G401.6 (cell line): Measurements from ENCODE around the gene AIF1.
"Not testable (repeated sequence)": the region's sequence is repeated elsewhere in the genome, so short reads cannot be mapped to it uniquely, and the experiment has no call there.

Experiments
- FAIRE-seq: peaks from 2 replicates; lab custom pipeline; 2012; peaks lifted over from hg19 to GRCh38; lab: Jason Lieb, UNC

AIF1 gene

DNA sequence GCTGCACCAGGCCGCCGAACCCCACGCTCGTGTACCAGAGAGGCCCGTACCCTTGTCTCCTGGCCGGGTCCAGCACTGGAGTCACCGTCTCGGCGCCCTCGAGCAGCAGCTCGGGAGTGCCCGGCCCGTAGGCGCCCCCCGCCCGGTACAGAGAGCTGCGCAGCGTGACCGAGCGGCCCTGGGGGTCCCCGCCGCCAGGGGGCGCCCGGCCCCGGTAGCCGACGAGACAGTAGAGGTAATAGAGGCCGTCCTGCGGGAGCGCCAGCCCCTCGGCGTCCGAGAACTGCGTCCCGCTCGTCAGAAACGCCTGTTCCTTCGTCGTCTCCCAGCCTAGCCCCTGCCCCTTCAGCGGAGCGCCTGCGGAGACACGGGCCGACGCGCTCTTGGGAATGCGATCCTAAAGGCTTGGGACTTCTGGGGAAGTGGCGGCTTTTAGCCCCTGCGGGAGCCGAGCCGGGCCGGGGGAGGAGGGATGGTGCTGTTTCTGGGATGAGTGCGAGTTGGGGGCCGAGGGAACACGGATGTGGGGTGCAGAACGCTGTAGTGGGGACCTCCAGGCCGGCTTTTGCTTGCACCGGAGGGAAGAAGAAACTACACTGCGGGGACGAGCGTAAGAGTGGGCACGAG is 34.1 kb upstream of the AIF1 start:
- FAIRE-seq = no peak

DNA sequence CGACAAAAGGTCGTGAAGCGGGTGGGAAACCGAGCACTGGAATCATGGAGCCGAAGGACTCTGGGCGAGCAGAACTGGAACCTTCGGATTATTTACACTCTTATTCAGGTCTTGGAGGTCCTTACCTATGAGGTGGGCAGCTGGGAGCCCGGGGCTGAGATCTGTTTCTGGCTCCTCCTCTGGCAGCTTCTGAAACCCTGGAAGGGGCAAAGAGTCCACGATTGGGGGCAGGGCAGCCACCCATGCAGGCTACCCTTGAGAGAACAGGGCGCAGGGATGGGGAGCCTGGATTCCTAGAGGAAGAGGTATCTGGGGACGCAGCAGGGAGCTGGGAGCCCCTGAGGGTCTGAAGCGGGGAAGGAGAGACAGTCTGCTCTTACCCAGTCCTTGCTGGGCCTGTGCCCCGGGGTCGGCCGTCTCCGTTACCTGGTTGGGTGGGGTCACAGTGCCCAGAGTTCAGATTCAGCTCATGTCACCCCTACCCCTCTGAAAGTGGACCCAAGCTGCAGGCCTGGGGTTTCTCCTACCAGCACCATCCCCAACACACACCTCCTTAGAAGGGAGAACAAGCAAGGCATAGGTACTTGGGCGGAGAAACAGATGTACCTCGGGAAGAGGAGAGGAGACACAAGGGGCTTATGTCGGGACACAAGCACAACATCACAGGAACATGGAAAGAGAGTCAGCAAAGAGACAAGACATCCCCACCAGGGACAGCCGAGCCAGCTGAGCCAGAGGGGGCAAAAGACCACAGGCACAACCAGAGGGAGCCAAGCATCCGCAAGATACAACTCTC is 33.4 kb upstream of the AIF1 start:
- FAIRE-seq = no peak

DNA sequence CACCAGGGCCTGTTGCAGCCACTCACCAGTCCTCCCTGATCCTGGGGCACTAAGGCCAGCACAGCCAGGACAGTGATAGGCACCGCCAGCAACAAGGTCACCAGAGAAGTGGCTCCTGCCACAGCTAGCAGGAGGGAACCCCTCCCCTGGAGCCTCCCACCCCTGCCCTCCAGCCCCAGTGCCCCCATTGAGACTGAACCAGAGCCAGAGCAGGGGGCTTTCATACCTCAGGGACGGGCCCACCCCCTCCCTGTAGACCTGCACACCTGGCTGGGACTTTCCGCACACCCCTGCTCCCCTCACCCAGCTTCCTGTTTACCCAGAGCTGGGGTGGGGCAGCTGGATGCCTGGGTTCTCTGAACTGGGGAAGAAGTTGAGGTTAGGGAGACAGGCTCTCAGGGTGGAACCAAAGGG is 32.8 kb upstream of the AIF1 start, which contains the start of gene LTB:
TSS of gene LTB (minus strand) at position 195 of the 414 bp plus-strand sequence. CDS start at position 188, 7 bp downstream.
- FAIRE-seq = no peak

DNA sequence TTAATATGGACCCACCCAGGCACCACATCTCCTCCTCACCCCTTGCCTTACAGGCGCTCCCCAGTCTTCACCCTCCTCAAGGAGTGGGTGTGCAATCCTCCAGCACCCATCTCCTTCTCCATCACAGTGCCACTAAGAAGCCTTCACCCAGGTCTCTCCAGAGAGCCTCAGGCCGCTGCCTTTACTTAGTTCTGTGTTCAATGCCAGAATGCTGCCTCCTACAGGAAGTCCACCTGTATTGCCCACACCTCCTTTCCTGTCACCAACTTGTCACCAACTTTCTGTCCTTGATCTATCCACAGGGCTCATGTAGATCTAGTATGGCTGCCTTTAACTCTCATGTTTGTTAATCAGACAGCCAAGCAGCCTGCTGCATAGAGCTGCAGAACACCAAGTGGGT is 29.5 kb upstream of the AIF1 start:
- no peak for FAIRE-seq

DNA sequence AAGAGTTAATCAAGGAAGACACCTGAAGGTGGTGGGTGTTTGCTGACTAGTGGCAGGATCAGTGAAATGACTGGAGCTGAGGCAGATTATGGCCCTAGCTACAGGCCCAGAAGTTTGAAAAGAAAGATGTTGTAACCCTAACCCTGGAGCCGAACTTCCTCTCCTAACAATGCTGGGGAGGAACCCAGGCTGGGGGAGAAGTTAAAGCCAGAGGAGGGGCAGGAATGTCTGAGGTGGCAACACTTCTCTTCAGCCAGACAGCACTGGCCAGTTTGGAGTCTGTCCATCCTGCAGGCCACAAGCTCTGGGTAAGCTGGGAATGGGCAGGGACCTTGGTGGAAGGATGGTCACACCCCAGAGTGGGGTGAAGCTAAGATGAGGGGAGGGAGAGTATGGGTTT is 29.0 kb upstream of the AIF1 start, which contains the start of gene LST1:
TSS of gene LST1 (plus strand) at position 270 of the 400 bp plus-strand sequence. CDS start 1,023 bp downstream, outside the sequence.
- no peak for FAIRE-seq

DNA sequence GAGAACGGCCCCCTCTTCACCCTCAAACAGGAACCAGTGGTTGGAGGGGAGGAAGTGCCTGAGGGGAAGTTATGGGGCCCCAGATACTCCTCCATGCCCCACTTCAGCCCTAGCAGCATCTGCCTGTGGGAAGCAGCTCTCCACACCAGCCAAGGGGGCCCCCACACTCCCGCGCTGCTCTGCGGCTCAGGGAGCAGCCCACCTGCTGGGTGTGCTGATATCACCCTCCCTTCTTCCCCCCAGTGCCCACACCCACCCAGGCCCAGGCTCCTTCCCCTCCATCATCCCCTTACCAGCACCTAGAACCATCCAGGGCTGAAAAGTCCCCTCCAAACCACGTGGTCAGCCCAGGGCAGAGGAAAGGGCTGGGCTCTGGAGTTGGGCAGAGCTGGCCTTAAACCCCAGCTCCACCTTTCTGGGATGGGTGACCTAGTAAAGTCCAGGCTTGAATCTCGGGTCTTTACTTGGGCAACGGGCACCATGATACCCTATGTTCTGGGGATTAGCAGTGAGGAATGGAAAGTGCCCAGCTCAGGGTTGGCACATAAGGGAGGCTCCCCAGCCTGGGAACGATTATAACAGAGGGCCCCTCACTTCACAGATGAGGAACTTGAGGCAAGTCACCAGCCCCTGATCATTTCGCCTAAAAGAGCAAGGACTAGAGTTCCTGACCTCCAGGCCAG is 28.3 kb upstream of the AIF1 start:
- no peak for FAIRE-seq

DNA sequence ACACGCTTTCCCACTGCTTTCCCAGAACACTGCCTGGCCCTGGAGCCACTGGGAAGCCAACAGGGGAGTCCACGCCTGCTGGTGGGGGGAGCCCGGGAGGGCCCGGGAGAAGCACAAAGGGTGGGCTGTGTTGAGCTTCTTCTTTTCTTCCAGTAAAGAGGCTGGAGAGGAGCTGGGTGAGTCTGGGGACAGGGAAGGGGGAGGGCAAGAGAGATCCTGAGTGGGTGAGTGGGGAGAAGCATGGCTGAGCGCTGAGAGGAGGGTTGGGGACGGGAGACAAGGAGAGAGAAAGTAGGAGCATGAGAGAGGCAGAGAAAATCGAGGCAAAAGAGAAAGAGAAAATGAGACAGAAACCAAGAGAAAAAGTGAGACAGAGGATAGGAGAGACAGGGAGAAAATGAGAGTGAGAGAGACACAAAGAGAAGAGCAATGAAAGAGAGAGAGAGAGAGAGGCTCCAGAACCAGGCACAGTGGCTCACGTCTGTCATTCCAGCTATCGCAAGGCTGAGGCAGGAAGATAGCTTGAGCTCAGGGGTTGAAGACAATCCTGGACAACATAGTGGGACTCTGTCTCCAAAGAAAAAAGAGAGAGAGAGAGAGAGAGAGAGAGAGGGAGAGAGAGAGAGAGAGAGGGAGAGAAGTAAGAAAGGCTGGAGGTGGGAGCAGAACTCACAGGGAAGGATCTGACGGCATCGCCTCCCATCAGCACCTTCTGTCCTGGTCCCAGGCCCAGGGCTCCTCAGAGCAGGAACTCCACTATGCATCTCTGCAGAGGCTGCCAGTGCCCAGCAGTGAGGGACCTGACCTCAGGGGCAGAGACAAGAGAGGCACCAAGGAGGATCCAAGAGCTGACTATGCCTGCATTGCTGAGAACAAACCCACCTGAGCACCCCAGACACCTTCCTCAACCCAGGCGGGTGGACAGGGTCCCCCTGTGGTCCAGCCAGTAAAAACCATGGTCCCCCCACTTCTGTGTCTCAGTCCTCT is 26.9 kb upstream of the AIF1 start:
- no peak for FAIRE-seq

DNA sequence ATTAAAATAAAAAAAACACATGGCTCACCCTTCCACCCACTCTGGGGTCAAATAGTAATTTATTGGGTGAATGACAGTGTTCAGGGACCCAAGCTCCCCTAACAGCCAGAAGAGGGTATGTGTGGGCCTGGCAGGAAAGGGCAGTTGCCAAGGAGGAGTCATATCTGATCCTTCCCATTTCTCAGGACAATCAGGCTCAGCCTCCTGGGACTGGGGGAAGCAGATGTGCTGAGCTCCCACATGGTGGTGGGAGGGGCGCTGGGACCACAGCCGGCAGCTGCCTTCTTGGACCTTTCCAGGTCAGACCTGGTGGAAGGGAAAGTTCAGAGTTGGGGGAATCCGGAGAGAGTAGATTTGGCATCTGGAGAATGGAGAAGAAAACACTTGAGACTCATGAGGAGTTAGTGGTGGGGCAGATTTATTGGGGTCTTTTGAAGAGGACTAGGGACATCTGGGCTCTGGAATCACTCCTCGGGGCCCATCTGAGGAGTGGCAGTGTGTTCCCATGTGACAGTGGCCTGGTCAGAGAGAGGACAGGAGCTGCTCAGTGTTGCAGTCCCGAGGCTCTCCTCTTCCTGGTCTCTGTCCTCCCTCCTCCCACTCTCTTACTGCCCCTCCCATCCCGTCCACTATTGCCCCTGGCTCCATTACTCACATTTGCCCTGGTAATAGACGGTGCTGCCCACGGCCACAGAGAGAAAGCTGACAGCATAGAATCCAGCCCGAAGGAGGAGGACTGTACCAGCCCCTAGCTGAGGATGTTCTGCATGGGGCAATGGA is 26.0 kb upstream of the AIF1 start:
- no peak for FAIRE-seq

DNA sequence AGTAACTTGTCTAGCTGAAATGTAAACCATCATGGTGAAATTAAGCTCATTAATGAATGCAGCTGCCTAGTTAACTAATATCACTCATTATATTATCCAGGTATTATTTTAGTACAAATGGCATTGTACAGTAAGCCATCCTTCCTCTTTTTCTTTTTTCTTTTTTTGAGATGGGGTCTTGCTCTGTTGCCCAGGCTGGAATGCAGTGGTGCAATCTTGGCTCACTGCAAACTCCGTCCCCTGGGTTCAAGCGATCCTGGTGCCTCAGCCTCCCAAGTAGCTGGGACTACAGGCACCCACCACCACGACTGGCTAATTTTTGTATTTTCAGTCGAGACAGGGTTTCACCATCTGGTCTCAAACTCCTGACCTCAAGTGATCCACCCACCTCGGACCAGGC is 24.3 kb upstream of the AIF1 start:
- FAIRE-seq = not testable (repeated sequence)

DNA sequence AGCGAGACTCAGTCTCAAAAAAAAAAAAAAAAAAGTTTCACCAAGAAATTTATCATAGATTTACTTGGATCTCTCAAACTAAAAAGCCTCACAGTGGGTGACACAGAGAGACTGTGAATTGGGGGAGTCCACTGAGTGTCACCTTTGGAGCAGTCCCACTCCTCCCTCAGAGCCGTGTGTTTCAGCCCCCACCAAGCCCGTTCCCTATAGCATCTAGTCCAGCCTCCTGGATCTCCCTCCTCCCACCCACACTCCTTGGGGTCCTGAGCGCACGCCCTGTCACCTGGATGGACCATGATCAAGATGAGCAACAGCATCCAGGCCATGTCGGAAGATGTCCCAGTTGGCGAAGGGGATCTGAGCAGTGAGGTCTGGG is 22.6 kb upstream of the AIF1 start:
- FAIRE-seq = no peak

DNA sequence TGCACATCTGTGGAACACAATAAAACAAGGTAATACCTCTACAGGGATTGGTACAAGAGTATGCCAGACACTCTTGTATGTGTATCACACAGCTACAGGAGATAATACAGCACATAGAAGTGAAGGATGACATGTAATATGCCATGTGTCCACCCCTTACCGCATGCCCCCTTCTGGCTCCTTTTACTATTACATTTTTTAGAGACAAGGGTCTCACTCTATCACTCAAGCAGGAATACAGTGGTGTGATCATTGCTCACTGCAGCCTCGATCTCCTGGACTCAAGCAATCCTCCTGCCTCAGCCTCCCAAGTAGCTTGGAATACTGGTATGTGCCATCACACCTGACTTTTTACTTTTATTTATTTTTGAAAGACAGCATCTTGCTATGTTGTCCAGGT is 18.0 kb upstream of the AIF1 start:
- no peak for FAIRE-seq

DNA sequence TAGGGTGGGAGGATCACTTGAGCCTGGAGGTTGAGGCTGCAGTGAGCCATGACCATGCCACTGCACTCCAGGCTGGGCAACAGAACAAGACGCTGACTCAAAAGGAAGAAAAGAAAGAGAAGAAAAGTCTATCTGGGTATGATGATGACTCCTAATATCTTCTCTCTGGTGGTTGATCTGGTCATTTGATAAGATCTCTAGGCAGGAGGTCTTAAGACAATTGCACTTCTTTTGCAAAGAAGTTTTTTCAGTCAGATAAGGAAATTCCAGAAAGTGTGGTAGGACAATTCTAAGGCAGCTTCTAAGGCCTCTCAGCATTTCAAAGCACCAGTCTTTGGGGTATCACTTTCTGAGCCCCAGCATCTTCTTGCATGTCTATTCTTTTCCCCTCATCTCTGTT is 7.7 kb upstream of the AIF1 start:
- no peak for FAIRE-seq

DNA sequence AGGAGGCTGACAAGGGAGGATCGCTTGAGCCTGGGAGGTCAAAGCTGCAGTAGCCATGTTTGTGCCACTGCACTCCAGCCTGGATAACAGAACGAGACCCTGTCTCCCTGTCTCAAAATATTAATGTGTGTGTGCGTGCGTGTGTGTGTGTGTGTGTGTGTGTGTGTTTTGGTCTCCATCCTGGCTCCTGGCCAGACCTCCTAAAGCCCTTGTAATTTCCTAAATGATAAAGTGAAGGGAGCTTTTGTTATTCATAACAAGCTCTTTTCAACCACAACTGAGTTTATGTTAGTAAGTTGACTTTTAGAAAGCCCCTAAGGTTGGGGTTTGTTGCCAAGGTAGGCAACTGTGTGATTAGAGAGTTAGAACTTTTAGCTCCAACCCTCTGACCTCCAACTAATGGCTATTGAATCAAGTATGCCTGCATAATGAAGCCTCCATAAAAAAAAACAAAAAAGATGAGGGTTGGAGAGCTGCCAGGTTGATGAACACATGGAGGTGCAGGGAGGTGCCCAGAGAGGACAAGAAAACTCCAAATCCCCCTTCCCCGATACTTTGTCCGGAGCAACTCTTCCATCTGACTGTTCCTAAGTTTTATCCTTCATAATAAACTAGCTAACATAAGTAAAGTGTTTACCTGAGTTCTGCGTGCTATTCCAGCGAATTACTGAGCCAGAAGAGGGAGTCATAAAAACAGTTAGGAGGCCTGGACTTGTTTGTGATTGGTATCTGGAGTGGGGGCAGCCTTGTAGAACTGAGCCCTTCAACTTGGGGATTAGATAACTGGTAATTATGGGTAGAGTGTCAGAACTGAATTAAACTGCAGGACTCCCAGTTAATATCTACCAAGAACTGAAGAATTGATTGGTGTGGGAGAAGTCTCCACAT is 5.3 kb upstream of the AIF1 start:
- no peak for FAIRE-seq

DNA sequence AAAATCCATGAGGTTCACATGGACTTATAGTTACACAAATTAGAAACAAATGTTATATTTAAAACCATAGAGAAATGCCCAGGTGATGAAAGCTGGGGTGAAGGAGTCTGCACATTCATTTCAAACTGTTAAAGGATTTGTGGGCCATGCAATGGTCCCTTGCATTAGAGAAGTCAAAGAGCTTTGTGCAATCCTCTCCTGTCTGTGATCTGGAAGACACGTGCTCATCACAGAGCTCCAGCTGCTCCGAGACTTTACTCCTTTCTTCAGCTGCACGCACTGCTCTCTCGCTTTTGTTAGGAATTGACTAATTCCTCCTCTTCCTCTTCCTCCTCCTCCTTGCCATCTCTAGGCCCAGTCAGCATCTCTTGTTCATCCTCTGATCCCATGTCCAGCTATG is 4.1 kb upstream of the AIF1 start:
- FAIRE-seq = no peak

DNA sequence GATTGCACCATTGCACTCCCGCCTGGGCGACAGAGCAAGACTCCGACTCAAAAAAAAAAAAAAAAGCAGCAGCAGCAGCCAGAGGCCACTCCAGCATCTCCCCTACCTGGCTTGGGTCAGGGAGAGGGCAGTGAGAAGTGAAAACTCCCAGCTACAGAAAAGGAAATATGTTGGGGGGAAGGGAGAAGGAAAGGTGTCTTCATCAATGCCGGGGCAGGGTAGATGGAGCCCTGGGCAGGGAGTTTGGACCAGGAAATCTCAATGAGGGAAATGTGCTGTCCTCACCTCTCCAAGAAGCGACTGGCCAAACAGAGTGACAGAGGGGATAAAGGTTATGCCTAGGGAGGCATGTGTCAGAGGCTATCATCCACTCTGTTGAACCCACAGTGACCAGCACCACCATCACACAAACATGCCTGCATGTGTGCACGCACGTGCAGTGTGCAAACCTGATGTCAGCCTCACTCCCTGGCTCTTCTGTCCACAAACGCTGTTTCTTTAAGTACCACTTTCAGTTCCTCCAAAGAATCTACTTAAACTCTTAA is 887 bp upstream of the AIF1 start:
- no peak for FAIRE-seq

DNA sequence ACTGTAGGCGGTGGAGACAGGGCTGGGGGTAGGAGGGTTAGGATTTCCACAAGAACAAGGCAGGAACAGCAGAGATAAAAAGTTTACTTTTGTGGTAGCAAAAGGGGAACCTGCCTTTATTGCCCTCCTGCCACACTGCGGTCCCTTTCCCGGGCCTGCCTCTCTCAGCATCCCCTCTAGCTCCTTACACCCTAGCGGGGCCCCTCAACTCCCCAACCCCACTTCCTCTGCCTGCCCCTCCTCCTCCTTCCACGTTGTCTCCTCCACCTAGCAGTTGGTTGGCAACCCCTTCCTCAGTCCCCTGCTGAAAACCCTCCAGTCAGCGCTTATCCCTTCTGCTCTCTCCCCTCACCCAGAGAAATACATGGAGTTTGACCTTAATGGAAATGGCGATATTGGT is 714 bp downstream of the AIF1 start:
- FAIRE-seq = no peak

DNA sequence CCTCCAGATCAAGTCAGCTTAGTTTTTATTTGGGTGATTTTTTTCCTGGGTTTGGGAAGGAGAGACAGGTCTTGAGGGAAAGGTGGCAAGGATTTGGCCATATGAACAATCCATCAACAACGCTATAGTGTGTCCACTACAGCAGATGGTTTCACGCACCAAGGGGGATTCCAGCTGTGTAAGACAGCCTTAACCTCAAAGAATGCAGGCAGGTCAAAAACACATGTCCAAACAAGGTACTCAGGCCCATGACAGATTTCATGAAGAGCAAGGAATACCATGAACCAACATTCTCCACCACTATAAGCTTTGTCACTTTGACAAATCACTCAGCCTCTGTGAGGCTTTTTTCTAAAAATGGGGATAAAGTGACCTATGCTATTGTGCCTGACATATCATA is 2.0 kb downstream of the AIF1 start:
- no peak for FAIRE-seq

DNA sequence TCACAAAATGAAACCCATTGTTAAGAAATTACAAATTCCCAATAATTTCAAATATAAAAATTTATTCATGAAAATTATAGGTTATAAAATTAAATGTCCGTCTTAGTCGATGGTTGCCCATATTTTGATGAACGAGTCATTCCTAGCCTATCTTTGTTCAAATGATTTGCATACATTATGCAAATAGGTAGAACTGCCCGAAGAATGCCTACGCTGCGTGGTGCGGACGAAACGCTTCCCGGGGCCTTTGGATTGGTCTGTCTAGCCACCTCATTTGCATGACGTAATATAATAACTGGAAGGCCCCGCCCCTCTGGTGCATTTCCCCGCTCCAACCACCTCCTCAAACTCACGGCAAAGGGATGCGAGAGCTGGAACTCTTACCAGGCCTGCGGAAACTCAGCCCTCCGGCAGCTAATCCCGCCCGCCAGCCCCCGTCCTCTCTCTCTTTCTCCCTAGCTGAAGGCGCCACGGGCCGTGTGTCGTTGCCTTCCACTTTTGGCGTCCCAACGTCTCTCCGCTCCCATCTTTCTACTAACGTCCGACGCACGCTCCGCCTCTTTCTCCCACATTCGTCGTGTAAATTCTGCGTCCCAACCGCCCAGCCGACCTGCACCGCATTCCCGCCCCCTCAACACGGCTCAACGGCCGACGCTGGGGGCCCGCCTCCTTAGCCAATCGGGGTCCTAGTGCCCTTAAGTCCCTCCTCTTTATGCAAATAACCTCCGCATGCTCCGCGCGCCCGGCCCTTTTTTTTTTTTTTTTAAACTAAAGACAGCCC is 5.0 kb downstream of the AIF1 start:
- FAIRE-seq = peak; percentile 99
